Tibial nerve (tissue), 3 donors: ENCODE measurements around the gene RASL10A.

Experiments
- POLR2A ChIP-seq, 2 donors: fragments of 450-650 bp; IDR thresholded peaks; one replicate each; pipeline ENCODE4 v1.6.1; 2017; ENCODE audit warnings: antibody characterized with exemption in 2 of 2, mild to moderate bottlenecking in 2 of 2, moderate library complexity in 2 of 2
- TF ChIP-seq, protein P1 (sequence below), 5 experiments: fragments of 200-600 bp in 3 of 5; fragments of 450-650 bp in 2 of 5; sonication (generic) in 3 of 5; IDR thresholded peaks; one replicate each; pipeline ENCODE4 v1.5.1; 2016 to 2019; ENCODE audit warnings: antibody characterized with exemption in 5 of 5, mild to moderate bottlenecking in 3 of 5, moderate library complexity in 2 of 5

DNA sequence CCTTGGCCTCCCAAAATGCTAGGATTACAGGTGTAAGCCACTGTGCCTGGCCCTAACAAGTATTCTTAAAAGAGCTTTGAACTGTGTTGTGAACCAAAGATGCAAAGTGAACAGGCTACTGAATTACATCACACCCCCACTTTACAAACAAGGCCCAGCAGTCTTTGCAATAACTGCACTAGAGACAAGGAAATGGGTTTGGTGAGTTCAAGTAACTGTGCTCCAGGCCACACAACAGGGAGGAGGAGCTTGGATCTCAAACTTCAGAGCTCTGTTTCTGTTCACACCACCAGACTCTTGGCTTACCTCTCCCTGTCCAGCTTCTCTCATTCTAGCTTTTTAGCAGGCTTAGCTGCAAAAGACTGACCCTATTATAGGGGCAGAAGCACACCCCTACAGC is 30.4 kb upstream of the RASL10A start:
- TF ChIP-seq, protein P1, sequence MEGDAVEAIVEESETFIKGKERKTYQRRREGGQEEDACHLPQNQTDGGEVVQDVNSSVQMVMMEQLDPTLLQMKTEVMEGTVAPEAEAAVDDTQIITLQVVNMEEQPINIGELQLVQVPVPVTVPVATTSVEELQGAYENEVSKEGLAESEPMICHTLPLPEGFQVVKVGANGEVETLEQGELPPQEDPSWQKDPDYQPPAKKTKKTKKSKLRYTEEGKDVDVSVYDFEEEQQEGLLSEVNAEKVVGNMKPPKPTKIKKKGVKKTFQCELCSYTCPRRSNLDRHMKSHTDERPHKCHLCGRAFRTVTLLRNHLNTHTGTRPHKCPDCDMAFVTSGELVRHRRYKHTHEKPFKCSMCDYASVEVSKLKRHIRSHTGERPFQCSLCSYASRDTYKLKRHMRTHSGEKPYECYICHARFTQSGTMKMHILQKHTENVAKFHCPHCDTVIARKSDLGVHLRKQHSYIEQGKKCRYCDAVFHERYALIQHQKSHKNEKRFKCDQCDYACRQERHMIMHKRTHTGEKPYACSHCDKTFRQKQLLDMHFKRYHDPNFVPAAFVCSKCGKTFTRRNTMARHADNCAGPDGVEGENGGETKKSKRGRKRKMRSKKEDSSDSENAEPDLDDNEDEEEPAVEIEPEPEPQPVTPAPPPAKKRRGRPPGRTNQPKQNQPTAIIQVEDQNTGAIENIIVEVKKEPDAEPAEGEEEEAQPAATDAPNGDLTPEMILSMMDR (IDR thresholded peaks at IDR 0.05) = no peak
- no peak for TF ChIP-seq POLR2A (IDR thresholded peaks at IDR 0.05)
